Thyroid gland (tissue), 4 donors: Measurements from ENCODE around the gene MIGA1. TPM values are rescaled to one million over a fixed set of nuclear protein-coding genes. Genes with fewer than 3 reads are reported as not detected.
"Not testable (repeated sequence)": the region's sequence is repeated elsewhere in the genome, so short reads cannot be mapped to it uniquely, and the experiment has no call there.

Source experiments
- DNase-seq, 2 donors: peaks; one replicate each; pipeline ENCODE4 v3.0.0-alpha.2; 2019
- H3K27ac ChIP-seq, 3 donors: fragments of 200-600 bp; sonication (generic); 1 replicate in 2 of 3; 2 replicates in 1 of 3; pipeline ENCODE4 v1.5.1; 2016 to 2019; ENCODE audit warnings: mild to moderate bottlenecking in 1 of 3, moderate library complexity in 1 of 3
- H3K27me3 ChIP-seq: fragments of 200-600 bp; sonication (generic); one replicate; pipeline ENCODE4 v1.5.1; 2019
- H3K36me3 ChIP-seq, 2 donors: fragments of 200-600 bp; sonication (generic); one replicate each; pipeline ENCODE4 v1.5.1; 2016 to 2019
- H3K4me1 ChIP-seq, 2 donors: fragments of 200-600 bp; sonication (generic); one replicate each; pipeline ENCODE4 v1.5.1; 2017 to 2019
- H3K4me3 ChIP-seq, 3 donors: fragments of 200-600 bp; sonication (generic); replicated peaks in 1 of 3; 1 replicate in 2 of 3; 2 replicates in 1 of 3; pipeline ENCODE4 v1.5.1; 2016; ENCODE audit warnings: mild to moderate bottlenecking in 1 of 3
- H3K9me3 ChIP-seq: fragments of 200-600 bp; sonication (generic); one replicate; pipeline ENCODE4 v1.5.1; 2017
- POLR2A ChIP-seq, 2 donors: fragments of 450-650 bp; IDR thresholded peaks; one replicate each; pipeline ENCODE4 v1.6.1; 2017; ENCODE audit warnings: antibody characterized with exemption in 2 of 2, mild to moderate bottlenecking in 2 of 2, moderate library complexity in 1 of 2
- WGBS, 2 donors: methylation state at CpG; one replicate each; pipeline ENCODE4 v1.1.5; 2017; 5-methylcytosine and 5-hydroxymethylcytosine counted together
- intact Hi-C: fragments of 100-400 bp; cut with DNase I; formaldehyde crosslinking; loops from one replicate; pipeline ENCODE4 v1.15.1; 2023
- total RNA-seq, 4 donors: library from RNA; depleted of rRNA; stranded (reverse); fragments of >200 nt; gene quantifications; one replicate each; pipeline ENCODE4 v1.2.3, GENCODE V29; 2016
- TF ChIP-seq, protein P1 (sequence below), 6 experiments: fragments of 200-600 bp in 3 of 6; fragments of 450-650 bp in 3 of 6; sonication (generic) in 3 of 6; IDR thresholded peaks; one replicate each; pipeline ENCODE4 v1.5.1; 2016 to 2019; ENCODE audit warnings: antibody characterized with exemption in 6 of 6, mild to moderate bottlenecking in 2 of 6, inconsistent platforms in 1 of 6, moderate library complexity in 1 of 6

MIGA1 gene
- total RNA-seq, 4 donors from 2014 or later: 25.8 to 34.6 (median 30.5) TPM

DNA sequence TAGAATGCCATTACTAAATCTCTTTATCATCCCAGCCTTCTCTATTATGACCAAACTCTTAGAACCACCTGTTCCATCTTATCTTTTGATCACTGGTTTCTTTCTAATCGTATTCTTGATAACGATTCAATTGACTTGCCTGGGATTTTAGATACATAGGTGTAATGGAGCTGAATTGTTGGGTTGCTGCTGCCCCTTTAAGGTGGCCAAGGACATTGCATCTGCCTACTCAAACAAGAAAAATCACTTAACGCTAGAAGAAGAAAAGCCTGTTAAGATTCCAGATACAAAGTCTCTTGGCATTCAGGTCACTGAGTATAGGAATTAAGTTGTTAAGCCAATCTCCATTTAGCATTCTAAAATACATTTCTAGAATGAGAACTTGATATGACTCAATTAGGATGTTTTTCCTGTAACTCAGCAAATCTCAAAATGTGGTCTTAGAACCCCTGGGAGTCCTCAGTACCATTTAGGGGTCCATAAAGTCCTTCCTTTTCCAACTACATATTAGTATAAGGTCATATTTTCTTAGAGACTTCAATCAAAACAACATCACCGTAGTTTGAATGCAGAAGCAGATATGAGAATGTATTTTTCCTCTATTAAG is 121.3 kb downstream of the MIGA1 start:
- Histone ChIP-seq H3K4me3 (no peak overlapping the region), H3K9me3 (no peaks in the 10 kb centered on the region), H3K4me1 (peaks cover 0 to 3% of the 10 kb centered on the region in 2 donors), H3K36me3 (no peaks in the 10 kb centered on the region), H3K27ac (peak overlapping the region in 1 of 3 donors; percentile 22), H3K27me3 (no peaks in the 10 kb centered on the region)
- 7 to 12% methylated on average over 4 of the region's 4 CpGs for WGBS, 2 donors
- intact Hi-C loops: no loop called here
- peak; percentile 56 to 63 for DNase-seq
- TF ChIP-seq POLR2A (IDR thresholded peaks at IDR 0.05): no peak
- TF ChIP-seq, protein P1, sequence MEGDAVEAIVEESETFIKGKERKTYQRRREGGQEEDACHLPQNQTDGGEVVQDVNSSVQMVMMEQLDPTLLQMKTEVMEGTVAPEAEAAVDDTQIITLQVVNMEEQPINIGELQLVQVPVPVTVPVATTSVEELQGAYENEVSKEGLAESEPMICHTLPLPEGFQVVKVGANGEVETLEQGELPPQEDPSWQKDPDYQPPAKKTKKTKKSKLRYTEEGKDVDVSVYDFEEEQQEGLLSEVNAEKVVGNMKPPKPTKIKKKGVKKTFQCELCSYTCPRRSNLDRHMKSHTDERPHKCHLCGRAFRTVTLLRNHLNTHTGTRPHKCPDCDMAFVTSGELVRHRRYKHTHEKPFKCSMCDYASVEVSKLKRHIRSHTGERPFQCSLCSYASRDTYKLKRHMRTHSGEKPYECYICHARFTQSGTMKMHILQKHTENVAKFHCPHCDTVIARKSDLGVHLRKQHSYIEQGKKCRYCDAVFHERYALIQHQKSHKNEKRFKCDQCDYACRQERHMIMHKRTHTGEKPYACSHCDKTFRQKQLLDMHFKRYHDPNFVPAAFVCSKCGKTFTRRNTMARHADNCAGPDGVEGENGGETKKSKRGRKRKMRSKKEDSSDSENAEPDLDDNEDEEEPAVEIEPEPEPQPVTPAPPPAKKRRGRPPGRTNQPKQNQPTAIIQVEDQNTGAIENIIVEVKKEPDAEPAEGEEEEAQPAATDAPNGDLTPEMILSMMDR (IDR thresholded peaks at IDR 0.05): peak in 5 of 6 experiments; percentile 42 to 93 (median 86)

DNA sequence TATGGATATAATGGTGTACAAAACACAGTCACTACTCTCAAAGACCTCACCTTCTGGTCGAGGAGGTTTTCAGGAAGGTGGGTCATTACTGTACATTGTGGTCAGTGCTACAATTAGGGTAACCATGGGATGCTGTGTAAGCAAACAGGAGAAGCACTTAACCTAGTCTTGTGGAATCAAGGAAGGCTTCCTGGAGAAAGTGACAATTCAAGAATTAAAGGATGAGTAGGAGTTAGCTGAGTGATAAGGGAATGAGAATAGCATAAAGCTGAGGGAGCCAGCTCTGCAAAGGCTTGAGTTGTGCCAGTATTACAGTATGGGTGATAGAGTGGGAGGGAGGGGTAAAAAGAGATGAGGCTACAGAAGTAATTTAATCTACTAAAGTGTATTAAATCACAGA is 126.2 kb downstream of the MIGA1 start:
- Histone ChIP-seq H3K36me3 (no peaks in the 10 kb centered on the region), H3K9me3 (no peaks in the 10 kb centered on the region), H3K4me3 (no peak overlapping the region), H3K4me1 (peaks cover 0 to 3% of the 10 kb centered on the region in 2 donors), H3K27me3 (no peaks in the 10 kb centered on the region), H3K27ac (no peak overlapping the region)
- intact Hi-C loops: no loop called here
- no peak for DNase-seq
- no peak for TF ChIP-seq POLR2A (IDR thresholded peaks at IDR 0.05)
- TF ChIP-seq, protein P1 (IDR thresholded peaks at IDR 0.05): no peak
- WGBS, 2 donors: 75 to 94% methylated on average over 1 of the region's 1 CpG

DNA sequence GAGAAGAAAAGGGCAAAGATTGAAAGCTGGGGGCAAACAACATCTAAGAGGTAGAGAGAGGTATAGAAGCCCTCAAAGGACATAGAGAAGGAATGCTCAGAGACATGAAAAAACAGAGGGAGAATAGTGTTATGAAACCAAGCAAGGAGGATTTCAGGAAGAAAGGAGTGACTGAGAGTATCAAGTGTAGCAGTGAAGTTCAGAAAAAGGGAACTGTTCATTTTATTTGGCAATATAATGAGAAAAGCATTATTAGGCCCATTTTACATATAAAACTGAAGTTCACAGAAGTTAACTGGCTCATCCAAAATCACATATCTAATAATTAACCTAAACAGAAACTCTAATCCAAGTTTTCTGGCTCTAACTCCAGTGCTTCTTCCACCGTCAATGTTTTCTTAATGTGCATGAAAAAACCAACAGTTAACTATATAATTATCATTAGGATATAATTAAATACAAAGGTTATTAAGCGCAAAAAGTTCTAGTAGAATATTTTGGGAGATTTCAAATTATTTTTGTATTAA is 126.6 kb downstream of the MIGA1 start:
- DNase-seq: no peak
- TF ChIP-seq, protein P1 (IDR thresholded peaks at IDR 0.05): no peak
- no peak for TF ChIP-seq POLR2A (IDR thresholded peaks at IDR 0.05)
- Histone ChIP-seq H3K36me3 (no peaks in the 10 kb centered on the region), H3K4me3 (no peak overlapping the region), H3K27ac (no peak overlapping the region), H3K9me3 (no peaks in the 10 kb centered on the region), H3K4me1 (peaks cover 0 to under 1% of the 10 kb centered on the region in 2 donors), H3K27me3 (no peaks in the 10 kb centered on the region)
- 88 to 90% methylated on average over 2 of the region's 2 CpGs for WGBS, 2 donors
- intact Hi-C loops: no loop called here

DNA sequence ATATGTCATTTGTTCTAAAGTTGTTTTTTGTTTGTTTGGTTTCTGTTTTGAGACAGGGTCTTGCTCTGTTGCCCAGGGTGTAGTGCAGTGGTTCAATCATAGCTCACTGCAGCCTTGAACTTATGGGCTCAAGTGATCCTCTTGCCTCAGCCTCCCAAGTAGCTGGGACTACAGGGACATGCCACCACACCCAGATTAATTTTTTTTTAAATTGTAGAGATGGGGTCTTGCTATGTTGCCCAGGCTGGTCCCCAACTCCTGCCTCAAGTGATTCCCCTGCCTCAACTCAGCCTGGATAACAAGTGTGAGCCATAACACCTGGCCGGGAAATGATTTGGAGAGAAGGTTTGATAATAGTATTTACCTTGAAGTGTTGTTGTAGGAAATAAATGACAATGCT is 127.2 kb downstream of the MIGA1 start:
- H3K9me3 ChIP-seq: no peaks in the 10 kb centered on the region
- no peaks in the 10 kb centered on the region for H3K36me3 ChIP-seq
- intact Hi-C loops: no loop called here
- H3K27ac ChIP-seq: no peak overlapping the region
- H3K4me1 ChIP-seq: no peaks in the 10 kb centered on the region
- H3K4me3 ChIP-seq: no peak overlapping the region
- no peak for DNase-seq
- no peaks in the 10 kb centered on the region for H3K27me3 ChIP-seq
- TF ChIP-seq, protein P1 (IDR thresholded peaks at IDR 0.05): no peak
- no peak for TF ChIP-seq POLR2A (IDR thresholded peaks at IDR 0.05)
- WGBS, 2 donors: 87 to 92% methylated on average over 1 of the region's 1 CpG

DNA sequence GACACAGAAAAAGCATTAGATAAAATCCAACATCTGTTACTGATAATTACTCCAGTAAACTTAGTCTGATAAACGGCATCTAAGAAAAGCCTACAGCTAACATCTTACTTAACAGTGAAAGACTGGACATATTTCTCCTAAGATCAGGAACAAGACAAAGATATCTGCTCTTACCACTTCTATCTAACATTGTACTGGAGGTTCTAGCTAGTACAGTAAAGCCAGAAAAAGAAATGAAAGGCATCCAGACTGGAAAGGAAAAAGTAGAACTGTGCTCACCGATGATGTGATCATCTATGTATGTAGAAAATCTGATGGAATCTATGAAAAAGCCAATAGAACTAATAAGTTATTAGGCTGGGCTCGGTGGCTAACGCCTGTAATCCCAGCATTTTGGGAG is 130.7 kb downstream of the MIGA1 start:
- no peaks in the 10 kb centered on the region for H3K9me3 ChIP-seq
- H3K27ac ChIP-seq: no peak overlapping the region
- 89 to 93% methylated on average over 4 of the region's 4 CpGs for whole genome bisulfite sequencing, 2 donors
- intact Hi-C loops: no loop called here
- H3K27me3 ChIP-seq: no peaks in the 10 kb centered on the region
- H3K4me1 ChIP-seq: no peaks in the 10 kb centered on the region
- no peak overlapping the region for H3K4me3 ChIP-seq
- TF ChIP-seq POLR2A (IDR thresholded peaks at IDR 0.05): no peak
- TF ChIP-seq, protein P1 (IDR thresholded peaks at IDR 0.05): no peak
- DNase-seq: no peak
- no peaks in the 10 kb centered on the region for H3K36me3 ChIP-seq

DNA sequence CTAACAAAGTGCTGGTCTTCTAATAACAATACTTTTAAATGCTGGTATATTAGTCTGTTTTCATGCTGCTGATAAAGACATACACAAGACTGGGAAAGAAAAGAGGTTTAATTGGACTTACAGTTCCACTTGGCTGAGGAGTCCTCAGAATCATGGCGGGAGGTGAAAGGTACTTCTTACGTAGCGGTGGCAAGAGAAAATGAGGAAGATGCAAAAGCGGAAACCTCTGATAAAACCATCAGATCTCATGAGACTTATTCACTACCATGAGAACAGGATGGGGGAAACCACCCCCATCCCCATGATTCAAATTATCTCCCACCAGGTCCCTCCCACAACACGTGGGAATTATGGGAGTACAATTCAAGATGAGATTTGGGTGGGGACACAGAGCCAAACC is 139.5 kb downstream of the MIGA1 start:
- DNase-seq, intact Hi-C loops, H3K27ac ChIP-seq, H3K27me3 ChIP-seq, H3K4me1 ChIP-seq, H3K4me3 ChIP-seq, H3K36me3 ChIP-seq, H3K9me3 ChIP-seq: not testable (repeated sequence)
- WGBS, 2 donors: 93 to 95% methylated on average over 5 of the region's 5 CpGs
